HG03442 (cell line): ENCODE measurements around the gene MAT2A.
A peak's percentile ranks its signal among the peaks of the same experiment; 100 is the strongest.
"Not testable (repeated sequence)": the region's sequence is repeated elsewhere in the genome, so short reads cannot be mapped to it uniquely, and the experiment has no call there.

Experiments
- ATAC-seq: cut with Tn5 transposase; IDR thresholded peaks from one replicate; pipeline ENCODE4 v1.9.1; 2021; ENCODE audit warnings: mild to moderate bottlenecking, moderate library complexity; ENCODE audit not compliant: unreplicated experiment

Gene MAT2A

DNA sequence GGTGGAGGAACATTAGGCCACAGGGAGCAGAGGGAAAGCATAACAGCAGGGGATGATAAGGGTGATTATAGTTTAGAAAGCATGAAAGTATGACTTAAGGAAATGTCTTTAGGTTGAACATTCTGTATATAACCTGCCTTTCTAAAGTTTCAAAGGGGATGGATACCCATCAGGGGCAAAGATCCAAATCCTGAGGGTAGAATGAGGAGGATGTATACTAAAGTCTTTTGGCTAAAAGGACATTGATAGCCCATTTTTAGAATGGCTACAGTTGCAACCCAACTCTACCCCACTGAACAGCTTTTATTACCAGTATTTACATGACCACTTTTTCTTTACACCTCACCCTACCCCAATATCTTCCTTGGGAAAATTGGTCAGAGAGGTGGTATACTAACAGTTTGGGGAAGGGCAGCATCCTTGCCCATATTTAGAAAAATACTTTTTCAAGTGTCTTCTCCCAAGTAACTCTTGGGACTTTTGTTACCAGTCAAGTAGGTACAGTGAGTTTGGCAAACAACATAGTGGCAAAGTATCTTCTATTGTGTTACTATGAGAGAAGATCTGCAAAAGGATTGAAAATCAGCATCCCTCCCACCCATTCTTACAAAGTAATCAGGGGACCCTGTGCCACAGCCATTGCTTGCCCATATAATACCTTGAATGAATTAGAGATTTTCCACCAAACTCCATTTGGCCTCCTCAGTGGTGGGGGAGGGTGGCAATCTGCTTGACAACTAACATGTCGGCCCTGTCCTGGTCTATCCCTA, 8.3 kb downstream of the MAT2A start:
- no peak for ATAC-seq

DNA sequence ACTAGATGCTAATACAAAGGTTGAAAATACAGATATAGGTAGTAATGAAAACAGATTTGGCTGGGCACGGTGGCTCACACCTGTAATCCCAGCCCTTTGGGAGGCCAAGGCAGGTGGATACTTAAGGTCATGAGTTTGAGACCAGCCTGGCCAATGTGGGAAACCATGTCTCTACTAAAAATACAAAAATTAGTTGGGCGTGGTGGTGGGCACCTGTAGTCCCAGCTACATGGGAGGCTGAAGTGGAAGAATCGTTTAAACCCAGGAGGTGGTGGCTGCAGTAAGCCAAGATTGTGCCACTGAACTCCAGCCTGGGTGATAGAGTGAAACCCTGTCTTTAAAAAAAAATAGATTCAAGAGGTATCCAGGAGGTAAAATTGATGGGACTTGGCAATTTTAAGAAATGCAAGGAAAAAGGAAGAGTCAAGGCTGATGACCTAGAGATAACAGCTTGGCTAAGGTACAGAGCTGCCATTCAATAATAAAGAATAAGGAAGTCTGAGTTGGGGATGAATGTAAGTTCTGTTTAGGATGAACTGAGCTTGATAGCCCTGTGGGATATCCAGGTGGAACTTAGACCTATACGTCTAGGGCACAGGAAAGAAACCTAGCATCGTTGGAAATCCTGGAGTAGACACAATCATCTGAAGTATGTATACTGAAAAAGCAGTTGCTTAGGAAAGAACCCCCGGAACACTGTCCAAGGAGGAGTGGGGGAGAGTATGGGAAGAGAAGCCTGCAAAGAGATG, 9.1 kb downstream of the MAT2A start:
- no peak for ATAC-seq

DNA sequence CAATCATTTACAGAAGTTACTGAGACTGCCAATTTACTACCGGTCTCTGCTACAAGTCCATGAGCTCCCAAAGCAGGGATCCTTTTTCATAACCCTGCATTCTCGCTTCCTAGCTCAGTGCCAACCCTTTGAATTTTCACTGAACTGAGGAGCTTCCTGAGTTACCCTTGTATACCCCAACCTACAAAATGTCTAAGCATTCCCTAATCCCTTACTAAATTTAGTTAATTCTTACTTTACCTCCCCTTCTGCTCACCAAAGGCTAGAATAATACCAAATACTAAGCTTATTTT, 9.6 kb downstream of the MAT2A start:
- no peak for ATAC-seq

DNA sequence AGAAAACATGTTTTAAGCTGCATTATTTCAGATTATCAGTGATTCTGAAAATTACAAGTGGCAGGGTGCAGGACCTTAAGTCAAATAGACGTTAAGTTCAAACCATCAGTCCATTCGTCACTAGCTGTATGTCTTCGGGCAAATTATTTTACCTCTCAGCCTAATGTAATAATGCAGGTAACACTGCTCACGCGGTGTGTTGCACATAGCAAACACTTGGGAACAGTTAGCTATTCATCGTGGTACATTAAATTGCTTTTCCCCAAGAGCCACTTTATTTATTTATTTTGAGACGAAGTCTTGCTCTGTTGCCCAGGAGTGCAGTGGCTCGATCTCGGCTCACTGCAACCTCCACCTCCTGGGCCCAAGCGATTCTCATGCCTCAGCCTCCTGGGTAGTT, 10.1 kb downstream of the MAT2A start:
- ATAC-seq, result no peak

DNA sequence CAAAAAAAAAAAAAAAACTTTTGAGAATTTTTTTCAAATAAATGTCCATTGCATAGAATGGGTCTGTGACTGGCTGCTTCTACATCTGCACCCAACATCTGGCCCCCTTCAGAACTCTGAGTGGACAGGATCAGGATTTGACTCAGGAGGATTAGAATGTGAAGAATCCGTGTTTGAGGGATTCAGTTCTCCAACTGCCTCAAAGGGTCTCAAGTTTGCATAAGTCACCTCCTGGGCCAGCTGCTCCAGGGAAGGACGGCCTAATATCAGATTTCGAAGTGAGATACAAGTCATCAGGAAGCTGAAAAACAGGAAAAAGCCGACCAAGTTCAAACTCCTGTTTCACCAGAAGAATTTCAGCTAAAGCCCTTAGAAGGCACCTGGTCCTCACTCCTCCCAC, 10.9 kb downstream of the MAT2A start:
- no peak for ATAC-seq

DNA sequence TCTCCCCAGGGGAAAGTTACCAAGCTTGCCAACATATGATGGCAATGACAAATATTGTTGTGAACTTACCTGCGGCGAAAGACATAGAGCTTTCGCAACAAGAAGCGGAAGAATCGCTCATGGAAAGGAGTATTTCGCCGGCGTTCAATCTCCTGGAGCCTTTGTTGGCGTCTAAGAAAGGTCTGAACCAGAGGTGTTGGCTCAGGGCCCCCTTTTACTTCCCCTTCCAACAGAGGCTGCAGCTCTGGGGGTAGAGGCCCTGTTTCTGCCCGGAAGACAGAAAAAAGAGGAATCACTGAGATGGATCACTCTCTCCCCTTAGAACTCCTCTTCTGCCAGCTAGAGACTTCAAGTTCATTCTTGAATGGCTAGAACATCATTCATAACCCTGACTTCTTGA, 11.5 kb downstream of the MAT2A start:
- ATAC-seq, result no peak

DNA sequence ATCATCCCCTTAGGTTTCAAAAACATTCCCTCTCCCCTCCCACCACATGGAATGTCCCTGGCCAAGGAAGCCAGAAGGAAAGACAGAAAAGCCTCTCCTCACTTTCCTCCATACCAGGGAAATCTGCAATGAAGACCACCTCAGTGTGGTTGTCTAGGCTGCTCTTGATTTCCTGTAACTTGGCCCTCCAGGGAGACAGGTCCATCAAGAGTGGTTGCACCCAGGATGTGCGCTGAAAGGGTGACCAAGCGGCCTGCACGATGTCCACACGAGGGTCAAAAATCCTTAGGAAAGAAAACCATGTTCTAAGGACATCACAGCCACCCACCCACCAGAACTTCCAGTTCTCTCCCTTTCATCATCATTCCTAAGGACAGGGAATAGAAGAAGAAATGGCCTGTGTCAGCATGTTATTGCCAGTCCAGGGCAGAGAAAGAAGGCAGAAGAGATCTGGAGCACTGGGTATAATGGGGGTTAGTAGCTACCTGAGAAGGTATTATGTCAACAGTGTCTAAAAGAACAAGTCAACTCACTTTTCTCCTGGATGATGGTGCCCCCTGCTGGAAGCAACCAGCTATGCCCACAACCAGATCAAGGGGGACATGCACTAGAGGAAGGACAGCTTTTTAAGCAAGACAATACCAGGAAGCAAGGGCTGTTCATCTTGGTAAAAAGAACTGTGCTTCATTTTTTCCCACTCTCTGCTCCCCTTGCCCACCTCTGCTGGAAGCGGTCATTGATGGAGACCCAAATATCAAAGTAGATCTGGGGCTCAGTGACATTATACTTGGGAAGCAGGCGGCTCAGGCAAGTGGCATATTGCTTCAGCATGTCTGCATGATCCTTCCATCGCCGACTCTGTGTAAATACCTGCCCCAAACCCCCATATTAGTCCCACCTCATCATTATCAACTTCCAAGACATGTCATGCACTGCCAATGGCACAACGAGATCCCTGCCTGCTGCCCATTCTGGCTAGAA, 13.0 kb downstream of the MAT2A start:
- peak; percentile 79 for ATAC-seq

DNA sequence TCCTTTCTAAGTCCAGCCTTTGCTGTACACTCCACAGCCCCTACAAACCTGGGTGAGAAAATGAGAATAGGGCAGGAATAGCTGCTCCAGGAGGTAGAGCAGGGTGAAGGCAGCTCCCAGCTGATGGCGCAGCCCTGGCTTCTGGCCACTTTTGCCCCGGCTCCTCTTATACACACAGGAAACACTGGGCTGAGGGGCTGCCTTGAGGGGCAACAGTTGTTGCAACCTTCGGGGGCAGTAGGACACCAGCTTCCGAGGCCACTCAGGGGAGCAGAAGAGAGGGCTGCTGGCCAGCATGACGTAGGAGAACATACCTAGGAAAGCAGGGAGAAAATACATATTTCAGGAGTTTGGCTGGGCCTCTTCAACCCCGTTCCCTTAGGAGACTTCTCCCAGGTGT, 14.2 kb downstream of the MAT2A start:
- no peak for ATAC-seq

DNA sequence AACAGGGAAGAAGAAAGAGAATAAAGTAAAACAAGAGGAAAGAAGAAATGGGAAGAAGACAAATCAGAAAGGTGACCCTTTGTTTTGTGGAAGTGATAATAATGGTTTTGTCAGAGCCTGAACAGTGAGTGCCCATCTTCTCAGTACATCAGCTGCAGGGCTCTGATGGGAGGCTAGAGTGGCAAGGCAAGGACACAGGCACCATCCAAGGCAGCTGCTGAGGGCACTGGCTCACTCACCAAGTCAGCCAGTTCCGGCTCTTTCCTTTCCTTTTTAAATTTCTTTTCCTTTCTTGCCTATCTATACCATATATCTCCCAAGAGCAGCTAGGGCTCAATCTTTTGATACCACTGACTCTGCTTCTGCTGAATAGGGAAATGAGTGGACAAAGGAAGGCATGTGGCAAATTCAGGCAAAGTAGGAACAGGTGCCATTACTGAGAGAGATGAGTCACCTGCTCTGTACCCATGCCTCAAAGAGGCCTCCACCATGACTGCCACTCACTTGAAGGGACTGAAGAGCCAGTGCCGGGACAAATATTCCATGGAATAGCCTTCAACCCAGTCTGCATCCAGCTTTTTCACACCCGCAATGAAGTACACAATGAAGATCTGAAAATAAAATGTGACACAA, 16.1 kb downstream of the MAT2A start:
- no peak for ATAC-seq

DNA sequence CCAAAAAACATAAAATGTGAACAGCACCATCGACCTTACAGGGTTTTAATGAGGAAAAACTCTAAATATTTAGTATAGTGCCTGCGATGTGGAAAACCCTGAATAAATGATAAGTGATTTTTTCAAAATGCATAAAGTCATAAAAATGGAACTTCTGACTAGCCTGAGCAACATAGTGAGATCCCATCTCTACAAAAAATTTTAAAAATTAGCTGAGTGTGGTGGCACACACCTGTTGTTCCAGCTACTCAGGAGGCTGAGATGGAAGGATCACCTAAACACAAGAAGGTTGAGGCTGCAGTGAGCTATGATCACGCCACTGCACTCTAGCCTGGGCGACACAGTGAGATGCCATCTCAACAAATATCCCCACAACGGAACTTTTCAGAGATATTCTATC, 18.2 kb downstream of the MAT2A start:
- no peak for ATAC-seq

DNA sequence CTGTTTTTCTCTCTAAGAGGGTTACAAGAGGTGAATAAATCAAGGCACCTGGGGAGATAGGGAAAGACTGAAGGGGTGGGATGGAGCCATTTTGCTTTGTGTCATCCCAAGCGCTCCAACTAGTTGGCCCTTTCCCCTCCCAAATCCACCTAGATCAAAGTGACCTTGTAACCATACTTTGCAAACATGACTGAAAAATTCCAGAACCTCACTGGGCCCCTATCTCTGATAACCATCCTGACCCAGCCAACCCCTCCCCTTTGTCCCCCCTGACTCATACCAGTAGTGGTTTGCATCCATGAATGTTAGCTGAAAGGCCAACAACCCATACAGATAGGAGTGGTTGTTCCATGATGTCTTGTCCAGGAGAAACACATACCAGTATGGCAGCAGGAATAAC, 19.2 kb downstream of the MAT2A start:
- ATAC-seq, result no peak

DNA sequence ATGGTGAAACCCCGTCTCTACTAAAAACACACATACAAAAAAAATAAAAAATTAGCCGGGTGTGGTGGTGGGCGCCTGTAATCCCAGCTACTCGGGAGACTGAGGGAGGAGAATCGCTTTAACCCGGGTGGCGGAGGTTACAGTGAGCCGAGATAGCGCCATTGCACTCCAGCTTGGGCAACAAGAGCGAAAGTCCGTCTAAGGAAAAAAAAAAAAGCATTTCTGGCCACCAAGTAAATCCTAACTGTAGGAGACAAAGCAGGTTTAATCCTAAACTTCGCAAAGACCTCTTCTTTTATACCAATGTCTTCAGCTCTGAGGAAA, 21.4 kb downstream of the MAT2A start:
- ATAC-seq, result not testable (repeated sequence)

DNA sequence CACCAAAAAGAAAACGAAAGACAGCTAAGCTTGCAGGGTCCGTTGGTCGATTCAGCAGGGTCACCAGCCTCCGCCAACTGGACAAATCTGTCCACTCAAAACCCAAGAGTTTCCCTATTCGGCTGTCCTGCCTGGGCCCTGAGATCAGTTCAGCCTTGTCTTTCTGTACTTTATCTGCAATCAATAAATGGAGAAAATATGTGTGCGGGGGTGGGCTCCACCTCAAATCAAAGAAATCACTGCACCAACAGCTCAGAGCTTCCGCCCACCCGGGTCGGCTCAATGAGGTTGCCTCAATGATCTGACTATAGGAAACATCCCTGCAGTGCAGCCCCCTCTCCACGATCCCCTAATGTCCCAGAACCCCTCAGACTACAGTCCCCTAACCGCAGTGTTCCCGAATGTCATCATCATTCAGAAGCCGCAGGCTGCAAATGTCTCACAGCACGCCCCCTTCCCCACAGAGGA, 21.9 kb downstream of the MAT2A start:
- no peak for ATAC-seq

DNA sequence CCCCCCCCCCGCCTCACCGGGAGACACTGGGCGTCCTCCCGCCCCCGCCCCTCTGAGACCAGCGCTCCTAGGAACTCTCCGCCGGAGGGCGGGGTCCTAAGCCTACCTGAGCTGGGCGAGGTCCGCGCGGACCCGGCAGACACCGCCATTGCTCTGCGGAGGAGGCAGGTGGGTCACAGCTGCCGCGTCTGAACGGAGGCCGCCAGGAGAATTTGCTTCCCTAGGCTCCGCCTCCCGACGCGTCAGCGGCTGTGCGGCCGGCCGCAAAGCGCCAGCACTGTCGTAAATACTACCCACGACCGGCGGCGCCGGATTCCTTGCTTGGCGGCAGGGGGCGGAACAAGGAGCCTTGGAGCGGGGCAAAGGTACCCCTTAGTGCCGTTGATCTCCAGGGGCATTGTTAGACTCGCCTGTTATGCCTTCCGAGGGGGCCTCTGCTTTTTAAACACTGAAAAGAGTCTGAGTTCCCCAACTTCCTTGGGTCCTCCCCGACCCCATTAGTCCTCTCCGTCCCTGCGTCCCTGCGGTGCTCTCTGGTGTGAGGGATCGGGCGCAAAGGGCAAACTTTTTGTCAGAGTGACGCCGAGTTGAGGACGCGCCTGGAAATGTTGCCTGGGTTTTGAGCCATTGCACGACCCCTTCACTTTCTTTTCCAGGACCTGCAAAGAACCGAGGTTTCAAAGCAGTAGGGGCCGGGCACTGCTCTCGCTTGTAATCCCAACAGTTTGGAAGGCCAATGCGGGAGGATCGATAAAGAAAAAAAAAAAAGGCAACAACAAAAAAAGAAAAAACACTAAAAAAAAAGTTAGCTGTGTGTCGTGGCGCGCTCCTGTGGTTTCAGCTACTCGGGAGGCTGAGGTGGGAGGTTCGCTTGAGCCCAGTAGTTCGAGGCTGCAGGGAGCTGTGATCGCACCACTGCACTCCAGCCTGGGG, 22.6 kb downstream of the MAT2A start, which contains the start of gene GGCX:
TSS of gene GGCX (minus strand) at position 214 of the 933 bp plus-strand sequence. CDS start at position 149, 65 bp downstream.
- ATAC-seq, result peak; percentile 91

DNA sequence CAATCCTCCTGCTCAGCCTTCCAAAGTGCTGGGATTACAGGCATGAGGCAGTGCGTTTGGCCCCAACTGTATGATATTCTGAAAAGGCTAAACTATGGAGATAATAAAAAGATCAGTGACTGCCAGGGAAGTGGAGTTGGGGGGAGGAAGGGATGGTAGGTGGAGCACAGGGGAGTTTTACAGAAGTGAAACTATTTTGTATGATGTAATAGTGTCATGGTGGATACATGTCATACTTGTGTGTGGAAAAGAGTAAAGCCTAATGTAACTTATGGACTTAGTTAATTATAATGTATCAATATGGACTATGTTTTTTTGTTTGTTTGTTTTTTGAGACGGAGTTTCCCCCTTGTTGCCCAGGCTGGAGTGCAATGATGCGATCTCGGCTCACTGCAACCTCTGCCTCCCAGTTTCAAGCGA, 25.2 kb downstream of the MAT2A start:
- ATAC-seq, result no peak

DNA sequence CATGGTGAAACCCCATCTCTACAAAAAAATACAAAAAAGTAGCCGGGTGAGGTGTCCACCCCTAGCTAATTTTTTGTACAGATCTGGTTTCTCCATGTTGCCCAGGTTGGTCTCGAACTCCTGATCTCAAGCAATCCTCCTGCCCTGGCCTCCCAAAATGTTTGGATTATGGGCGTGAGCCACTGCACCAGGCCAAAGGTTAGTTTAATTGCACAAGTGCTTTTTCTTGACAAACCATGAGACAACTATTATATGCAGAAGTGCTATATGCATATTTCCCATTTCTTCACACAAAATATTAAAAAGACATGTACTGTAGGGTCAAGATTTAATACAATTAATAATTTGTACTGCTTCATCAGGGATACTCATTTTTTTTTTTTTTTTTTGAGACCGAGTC, 27.3 kb downstream of the MAT2A start:
- ATAC-seq, result no peak

DNA sequence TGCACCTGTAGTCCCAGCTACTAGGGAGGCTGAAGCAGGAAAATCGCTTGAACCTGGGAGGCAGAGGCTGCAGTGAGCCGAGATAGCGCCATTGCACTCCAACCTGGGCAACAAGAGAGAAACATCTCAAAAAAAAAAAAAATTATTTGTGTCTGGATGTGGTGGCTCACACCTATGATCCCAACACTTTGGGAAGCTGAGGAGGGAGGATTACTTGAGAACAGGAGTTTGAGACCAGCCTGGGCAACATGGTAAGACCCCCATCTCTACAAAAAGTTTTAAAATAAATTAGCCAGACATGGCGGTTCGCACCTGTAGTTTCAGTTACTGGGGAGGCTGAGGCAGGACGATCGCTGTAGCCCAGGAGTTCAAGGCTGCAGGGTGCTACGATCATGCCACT, 36.8 kb downstream of the MAT2A start:
- no peak for ATAC-seq

DNA sequence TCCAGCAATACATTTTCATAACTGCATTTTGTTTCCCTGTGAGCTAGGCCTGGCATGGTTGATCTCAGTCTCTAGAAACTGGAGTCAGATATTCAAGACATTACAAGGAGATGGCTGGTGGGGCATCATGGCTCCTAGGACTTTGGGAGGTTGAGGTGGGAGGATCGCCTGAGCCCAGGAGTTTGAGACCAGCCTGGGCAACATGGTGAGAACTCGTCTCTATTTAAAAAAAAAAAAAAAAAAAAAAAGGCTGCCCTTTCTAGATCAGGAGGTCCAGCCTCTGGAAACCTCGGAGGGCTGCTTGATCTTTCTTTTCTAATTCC, 38.1 kb downstream of the MAT2A start:
- ATAC-seq, result no peak

DNA sequence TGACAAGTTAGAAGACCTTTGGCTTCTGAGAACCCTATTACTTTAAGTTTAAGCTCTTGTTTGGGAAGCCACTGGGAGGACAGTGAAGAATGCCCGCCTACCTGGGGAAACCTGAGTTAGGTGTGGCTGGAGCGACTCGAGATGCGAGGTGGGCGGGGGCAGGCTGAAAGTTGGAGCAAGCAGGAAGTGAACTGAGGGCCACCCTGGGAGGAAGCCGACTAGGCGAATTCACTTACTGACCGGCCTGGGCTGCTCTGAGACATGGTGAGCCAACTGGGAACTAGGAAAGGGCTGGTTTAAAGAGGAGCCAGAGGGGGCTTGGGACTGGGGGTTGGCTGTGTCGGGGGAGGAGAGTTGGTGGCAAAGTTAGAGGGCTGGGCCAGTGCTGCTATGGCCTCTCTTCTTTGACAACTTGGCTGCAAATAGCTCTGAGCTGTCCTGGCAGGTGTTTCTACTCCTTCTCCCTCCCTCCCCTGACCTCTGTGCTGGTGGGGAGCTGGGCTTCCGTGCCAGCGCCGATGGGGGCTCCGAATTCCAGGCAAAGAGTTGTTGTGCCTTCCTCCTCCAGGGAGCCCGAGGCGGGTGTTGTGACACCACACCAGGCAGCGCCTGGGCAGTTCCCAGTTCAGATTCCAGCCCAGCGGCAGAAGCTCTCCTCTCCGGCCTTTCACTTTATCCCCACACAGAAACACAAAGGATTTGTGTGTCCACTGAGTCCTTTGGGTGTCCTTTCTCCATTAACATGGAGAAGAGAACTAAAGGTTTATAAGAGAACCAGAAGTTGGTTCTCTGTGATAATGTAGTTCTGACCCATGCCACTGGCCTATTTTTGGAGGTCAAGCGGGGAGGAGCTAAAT, 38.6 kb downstream of the MAT2A start, which contains the start of gene VAMP8:
TSS of gene VAMP8 (plus strand) at position 201 of the 857 bp plus-strand sequence. CDS start at position 262, 61 bp downstream.
- ATAC-seq, result peak; percentile 65
